GM23338 (cell line): Measurements from ENCODE around the gene CD300A. TPM values are rescaled to one million over a fixed set of nuclear protein-coding genes. Genes with fewer than 3 reads are reported as not detected.

Source experiments
- ATAC-seq: fragments of 200-7000 bp; cut with Tn5 transposase; 3 replicates; pipeline ENCODE4 v1.9.1; 2020
- DNase-seq: peaks from one replicate; pipeline ENCODE4 v3.0.0-alpha.2; 2015; ENCODE audit warnings: low spot score
- H2AFZ ChIP-seq: fragments of 200-600 bp; sonication (generic); 2 replicates; pipeline ENCODE4 v1.8.0; 2016; ENCODE audit warnings: antibody characterized with exemption, mild to moderate bottlenecking, moderate library complexity
- H3F3A ChIP-seq: fragments of 200-600 bp; sonication (generic); replicated peaks from 2 replicates; pipeline ENCODE4 v1.8.0; 2017; ENCODE audit warnings: antibody characterized with exemption, mixed run types, low read depth
- H3K27ac ChIP-seq: fragments of 200-600 bp; sonication (generic); 2 replicates; pipeline ENCODE4 v1.6.1; 2016; ENCODE audit warnings: low read depth
- H3K27me3 ChIP-seq: fragments of 200-600 bp; sonication (generic); 2 replicates; pipeline ENCODE4 v1.8.0; 2016; ENCODE audit warnings: mild to moderate bottlenecking, mixed run types, moderate library complexity; ENCODE audit not compliant: insufficient read depth
- H3K36me3 ChIP-seq: fragments of 200-600 bp; sonication (generic); 2 replicates; pipeline ENCODE4 v1.8.0; 2016; ENCODE audit warnings: mild to moderate bottlenecking; ENCODE audit not compliant: insufficient read depth
- H3K4me1 ChIP-seq: fragments of 200-600 bp; sonication (generic); 2 replicates; pipeline ENCODE4 v1.8.0; 2016; ENCODE audit warnings: mild to moderate bottlenecking, moderate library complexity; ENCODE audit not compliant: insufficient read depth
- H3K4me2 ChIP-seq: fragments of 200-600 bp; sonication (generic); 2 replicates; pipeline ENCODE4 v1.7.1; 2017; ENCODE audit warnings: mixed run types
- H3K4me3 ChIP-seq: fragments of 200-600 bp; sonication (generic); 2 replicates; pipeline ENCODE4 v1.6.1; 2016; ENCODE audit warnings: mixed run types
- H3K79me2 ChIP-seq: fragments of 200-600 bp; sonication (generic); replicated peaks from 2 replicates; pipeline ENCODE4 v1.8.0; 2017; ENCODE audit warnings: mild to moderate bottlenecking; ENCODE audit not compliant: insufficient read depth
- H3K9me2 ChIP-seq: fragments of 200-600 bp; sonication (generic); 2 replicates; pipeline ENCODE4 v1.8.0; 2017; ENCODE audit not compliant: insufficient read depth
- H4K20me1 ChIP-seq: fragments of 200-600 bp; sonication (generic); replicated peaks from 2 replicates; pipeline ENCODE4 v1.8.0; 2017; ENCODE audit warnings: mild to moderate bottlenecking; ENCODE audit not compliant: insufficient read depth
- H3K27ac Mint-ChIP-seq: 2 replicates; pipeline ENCODE4 v1.8.0; 2020; ENCODE audit warnings: inconsistent platforms, mild to moderate bottlenecking, moderate library complexity, mixed read lengths
- H3K27me3 Mint-ChIP-seq: 3 replicates; pipeline ENCODE4 v1.8.0; 2022; ENCODE audit warnings: low read depth, mild to moderate bottlenecking, moderate library complexity, mixed read lengths, inconsistent platforms; ENCODE audit not compliant: insufficient read depth, poor library complexity
- H3K36me3 Mint-ChIP-seq: 3 replicates; pipeline ENCODE4 v1.8.0; 2021; ENCODE audit warnings: low read depth, mild to moderate bottlenecking, inconsistent platforms, moderate library complexity, mixed read lengths
- H3K4me1 Mint-ChIP-seq: 3 replicates; pipeline ENCODE4 v1.8.0; 2020; ENCODE audit warnings: mild to moderate bottlenecking, inconsistent platforms, mixed read lengths
- H3K4me3 Mint-ChIP-seq: 3 replicates; pipeline ENCODE4 v1.8.0; 2021; ENCODE audit warnings: moderate library complexity, mild to moderate bottlenecking, inconsistent platforms, mixed read lengths
- H3K9me3 Mint-ChIP-seq: 3 replicates; pipeline ENCODE4 v1.8.0; 2020; ENCODE audit warnings: moderate library complexity, mild to moderate bottlenecking, inconsistent platforms, mixed read lengths
- CREB1 ChIP-seq: fragments of 250-450 bp; sonication (Bioruptor Pico); IDR thresholded peaks from 2 replicates; pipeline ENCODE4 v1.5.0; 2020; ENCODE audit warnings: low read depth, mild to moderate bottlenecking, moderate library complexity
- CTCF ChIP-seq, 2 experiments: fragments of 200-600 bp in 1 of 2; sonication (generic) in 1 of 2; conservative IDR thresholded peaks; 2 replicates each; pipeline versions ENCODE4 v1.5.1 to v1.6.1; 2016 to 2017; ENCODE audit warnings: antibody characterized with exemption in 2 of 2, low read depth in 2 of 2, mild to moderate bottlenecking in 2 of 2, moderate library complexity in 1 of 2
- ETS1 ChIP-seq: IDR thresholded peaks from 2 replicates; pipeline ENCODE4 v1.6.1; 2016; ENCODE audit warnings: antibody characterized with exemption
- EZH2 ChIP-seq: fragments of 200-600 bp; sonication (generic); IDR thresholded peaks from one replicate; pipeline ENCODE4 v1.8.0; 2017; ENCODE audit warnings: antibody characterized with exemption, mild to moderate bottlenecking, low read depth; ENCODE audit not compliant: unreplicated experiment
- JUNB ChIP-seq: IDR thresholded peaks from one replicate; pipeline ENCODE4 v1.6.1; 2016; ENCODE audit warnings: antibody characterized with exemption; ENCODE audit not compliant: unreplicated experiment
- POLR2AphosphoS5 ChIP-seq: IDR thresholded peaks from 2 replicates; pipeline ENCODE4 v1.6.1; 2016; ENCODE audit warnings: antibody characterized with exemption, low read depth
- STAT1 ChIP-seq: IDR thresholded peaks from one replicate; pipeline ENCODE4 v1.6.1; 2016; ENCODE audit warnings: antibody characterized with exemption; ENCODE audit not compliant: unreplicated experiment
- ZNF114 ChIP-seq: fragments of 250-450 bp; sonication (Bioruptor Pico); IDR thresholded peaks from 2 replicates; pipeline ENCODE4 v1.5.0; 2020; ENCODE audit warnings: mild to moderate bottlenecking, moderate library complexity
- ZNF331 ChIP-seq: fragments of 250-450 bp; sonication (Bioruptor Pico); IDR thresholded peaks from 2 replicates; pipeline ENCODE4 v1.5.0; 2020; ENCODE audit warnings: low read depth, mild to moderate bottlenecking, moderate library complexity
- polyA plus RNA-seq: library from polyadenylated mRNA; unstranded; fragments of >200 nt; fragmentation: Nextera tagmentation; extraction: Ambion mirVana; gene quantifications from 2 replicates; pipeline ENCODE4 v1.2.1, GENCODE V29; 2016
- total RNA-seq: library from RNA; depleted of rRNA; stranded (reverse); fragments of >200 nt; shearing (Covaris generic); gene quantifications from 2 replicates; pipeline ENCODE4 v1.2.3, GENCODE V29; 2014

The CD300A gene
- total and polyA plus RNA-seq, 2 experiments from 2014 or later, result 0.37 to 0.45 TPM

GRCh38 chr17:74417178-74418045 lies 49.0 kb upstream of the CD300A start:
- Mint-ChIP-seq H3K36me3 (no peaks in the 10 kb centered on the region), H3K27me3 (peaks cover 6% of the 10 kb centered on the region), H3K4me1 (peaks cover 6% of the 10 kb centered on the region; the same call in 2 of the 3 replicates), H3K9me3 (peaks cover 1% of the 10 kb centered on the region; the same call in 1 of the 3 replicates), H3K27ac (no peak overlapping the region), H3K4me3 (no peak overlapping the region)
- H3K9me2 ChIP-seq, result no peaks in the 10 kb centered on the region
- no peaks in the 10 kb centered on the region for H3K79me2 ChIP-seq
- ATAC-seq (peak; percentile 79), DNase-seq (no peak)
- no peak overlapping the region for H2AFZ ChIP-seq
- H4K20me1 ChIP-seq, result no peaks in the 10 kb centered on the region
- TF ChIP-seq ETS1 (no peak), ZNF114 (no peak), CREB1 (CRISPR knock-in tag) (no peak), EZH2 (no peak)
- no peaks in the 10 kb centered on the region for H3K4me1 ChIP-seq
- H3K36me3 ChIP-seq, result no peaks in the 10 kb centered on the region
- no peak overlapping the region for H3K27ac ChIP-seq
- no peaks in the 10 kb centered on the region for H3F3A ChIP-seq
- no peak overlapping the region for H3K4me2 ChIP-seq
- no peaks in the 10 kb centered on the region for H3K27me3 ChIP-seq
- no peak overlapping the region for H3K4me3 ChIP-seq

- H4K20me1 ChIP-seq, result no peaks in the 10 kb centered on the region
- H3K4me3 ChIP-seq, result no peak overlapping the region
- no peak for DNase-seq
- H3K9me3 Mint-ChIP-seq, result peaks cover 6% of the 10 kb centered on the region; the same call in 2 of the 3 replicates
- ATAC-seq, result peak; percentile 24; the same call in 1 of the 3 replicates
- no peaks in the 10 kb centered on the region for H3K79me2 ChIP-seq
- no peak overlapping the region for H3K27ac ChIP-seq
- H3K27me3 ChIP-seq, result no peaks in the 10 kb centered on the region
- H3K36me3 ChIP-seq, result no peaks in the 10 kb centered on the region
- H3K4me1 ChIP-seq, result no peaks in the 10 kb centered on the region
- peaks cover 4% of the 10 kb centered on the region for H3K27me3 Mint-ChIP-seq
- H2AFZ ChIP-seq, result no peak overlapping the region
- H3K4me2 ChIP-seq, result no peak overlapping the region
- H3K4me3 Mint-ChIP-seq, result no peak overlapping the region
- TF ChIP-seq JUNB, result no peak
- no peak for TF ChIP-seq CTCF (conservative IDR thresholded peaks at IDR 0.05; ENCODE audit: low read depth in 2 of 2)
- no peak for TF ChIP-seq POLR2AphosphoS5
- no peak for TF ChIP-seq ZNF331
- no peak for TF ChIP-seq STAT1
- H3K36me3 Mint-ChIP-seq, result no peaks in the 10 kb centered on the region; the same call in 2 of the 3 replicates
- H3K9me2 ChIP-seq, result no peaks in the 10 kb centered on the region
- no peaks in the 10 kb centered on the region for H3F3A ChIP-seq
- H3K4me1 Mint-ChIP-seq, result peaks cover 6% of the 10 kb centered on the region; the same call in 2 of the 3 replicates
- H3K27ac Mint-ChIP-seq, result no peak overlapping the region
Observed at GRCh38 chr17:74419928-74420411, 46.5 kb upstream of the CD300A start.
